ENCODE data around the gene MECR. TPM values are rescaled to one million over a fixed set of nuclear protein-coding genes. Genes with fewer than 3 reads are reported as not detected.

The MECR gene
- total RNA-seq, 4 donors from 2014 or later = 18.7 to 34.9 (median 20.1) TPM

DNA sequence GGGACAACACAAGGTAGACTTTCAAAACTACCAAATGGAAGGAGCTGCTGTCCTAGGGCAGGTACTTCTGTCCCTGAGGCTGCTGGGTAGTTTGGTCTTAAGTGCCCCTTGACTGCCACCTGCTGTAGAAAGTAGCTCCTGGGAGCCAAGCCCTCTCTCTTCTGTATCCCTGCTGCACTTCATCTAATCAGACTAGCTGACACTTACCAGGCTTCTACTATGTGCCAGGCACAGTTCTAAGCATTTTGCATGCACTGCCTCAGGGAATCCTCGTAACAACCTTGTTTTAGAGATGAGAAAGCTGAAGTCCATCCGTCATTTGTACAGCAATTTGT lies 33.2 kb downstream of the MECR start:
- TF ChIP-seq, protein P1, sequence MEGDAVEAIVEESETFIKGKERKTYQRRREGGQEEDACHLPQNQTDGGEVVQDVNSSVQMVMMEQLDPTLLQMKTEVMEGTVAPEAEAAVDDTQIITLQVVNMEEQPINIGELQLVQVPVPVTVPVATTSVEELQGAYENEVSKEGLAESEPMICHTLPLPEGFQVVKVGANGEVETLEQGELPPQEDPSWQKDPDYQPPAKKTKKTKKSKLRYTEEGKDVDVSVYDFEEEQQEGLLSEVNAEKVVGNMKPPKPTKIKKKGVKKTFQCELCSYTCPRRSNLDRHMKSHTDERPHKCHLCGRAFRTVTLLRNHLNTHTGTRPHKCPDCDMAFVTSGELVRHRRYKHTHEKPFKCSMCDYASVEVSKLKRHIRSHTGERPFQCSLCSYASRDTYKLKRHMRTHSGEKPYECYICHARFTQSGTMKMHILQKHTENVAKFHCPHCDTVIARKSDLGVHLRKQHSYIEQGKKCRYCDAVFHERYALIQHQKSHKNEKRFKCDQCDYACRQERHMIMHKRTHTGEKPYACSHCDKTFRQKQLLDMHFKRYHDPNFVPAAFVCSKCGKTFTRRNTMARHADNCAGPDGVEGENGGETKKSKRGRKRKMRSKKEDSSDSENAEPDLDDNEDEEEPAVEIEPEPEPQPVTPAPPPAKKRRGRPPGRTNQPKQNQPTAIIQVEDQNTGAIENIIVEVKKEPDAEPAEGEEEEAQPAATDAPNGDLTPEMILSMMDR (IDR thresholded peaks at IDR 0.05; ENCODE audit: low read depth) = no peak

DNA sequence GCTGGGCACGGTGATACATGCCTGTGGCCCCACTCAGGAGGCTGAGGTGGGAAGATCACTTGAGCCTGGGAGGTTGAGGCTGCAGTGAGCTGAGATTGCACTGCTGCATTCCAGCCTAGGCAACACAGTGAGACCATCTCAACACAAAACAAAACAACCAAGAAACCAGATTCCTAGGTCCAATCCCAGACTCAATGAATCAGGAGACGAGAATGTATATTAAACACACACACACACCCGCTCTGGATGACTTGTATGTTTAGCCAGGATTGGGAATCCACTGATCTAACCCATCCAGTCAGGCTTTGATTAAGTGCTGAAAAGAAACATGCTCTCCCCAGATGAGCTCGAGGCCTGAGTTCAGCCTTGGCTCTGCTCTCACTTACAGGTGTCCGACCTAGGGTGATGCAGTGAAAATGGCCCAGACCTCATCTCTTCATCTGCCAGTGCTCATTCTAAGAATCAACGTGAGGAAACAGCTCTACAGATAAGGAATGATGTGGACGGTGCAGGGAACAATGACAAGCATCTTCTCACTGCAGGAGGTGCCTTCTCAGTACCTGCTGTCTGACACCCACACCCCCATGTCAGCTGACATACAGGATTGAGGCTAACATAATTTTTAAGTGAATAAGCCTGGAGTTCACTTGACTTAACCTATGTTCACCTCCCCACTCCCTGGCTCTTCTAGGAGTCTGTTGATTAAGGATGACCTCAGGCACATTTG lies 33.7 kb downstream of the MECR start:
- TF ChIP-seq, protein P1 (IDR thresholded peaks at IDR 0.05; ENCODE audit: low read depth) = no peak

DNA sequence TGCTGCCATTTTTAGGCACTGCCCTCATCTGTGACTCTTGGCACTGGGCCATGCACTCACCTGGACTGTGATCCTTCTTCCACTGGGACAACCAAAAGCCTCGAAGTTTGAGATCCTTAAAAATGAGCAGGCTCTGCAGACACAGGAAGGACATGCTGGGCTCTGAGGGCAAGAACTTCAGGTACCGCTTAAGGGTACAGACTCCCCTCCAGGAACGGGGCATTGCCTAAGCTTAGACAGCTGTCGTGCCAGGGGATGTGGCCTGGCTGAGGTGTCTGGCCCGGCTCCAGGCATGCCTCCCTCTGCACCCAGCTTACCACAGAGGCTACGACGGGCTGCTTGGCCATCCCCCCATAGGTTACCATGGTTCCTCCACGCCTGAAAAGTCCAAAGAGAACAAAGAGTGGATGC lies 34.8 kb downstream of the MECR start:
- TF ChIP-seq, protein P1 (IDR thresholded peaks at IDR 0.05; ENCODE audit: low read depth) = no peak

DNA sequence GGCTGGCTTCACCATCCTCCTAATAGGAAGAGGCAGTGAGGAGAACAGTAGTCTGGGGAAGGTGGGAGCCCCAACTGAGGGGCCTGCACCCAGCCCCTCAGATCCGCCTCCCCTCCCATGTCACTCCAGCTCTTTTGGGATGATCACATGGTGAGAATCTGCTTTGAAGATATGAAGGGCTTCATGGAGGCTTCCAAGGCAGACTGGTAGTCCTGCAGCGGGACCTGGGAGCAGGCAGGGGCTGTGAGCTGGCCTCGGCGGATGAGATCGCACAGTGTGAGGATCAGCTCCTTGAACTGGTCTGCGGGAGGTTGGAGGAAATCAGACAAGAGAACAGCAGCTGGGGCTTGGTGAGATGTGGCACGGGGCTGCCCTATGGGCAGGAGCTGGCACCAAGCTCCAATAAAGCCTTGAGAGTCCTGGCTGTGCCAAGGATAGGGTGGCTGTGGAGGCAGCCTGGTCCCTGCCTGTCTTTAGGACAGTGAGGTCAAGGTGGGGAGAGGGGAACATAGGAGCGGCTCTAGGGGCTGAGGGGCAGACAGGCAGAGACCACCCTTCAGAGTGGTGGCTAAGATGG lies 36.8 kb downstream of the MECR start:
- TF ChIP-seq, protein P1 (IDR thresholded peaks at IDR 0.05; ENCODE audit: low read depth) = no peak

DNA sequence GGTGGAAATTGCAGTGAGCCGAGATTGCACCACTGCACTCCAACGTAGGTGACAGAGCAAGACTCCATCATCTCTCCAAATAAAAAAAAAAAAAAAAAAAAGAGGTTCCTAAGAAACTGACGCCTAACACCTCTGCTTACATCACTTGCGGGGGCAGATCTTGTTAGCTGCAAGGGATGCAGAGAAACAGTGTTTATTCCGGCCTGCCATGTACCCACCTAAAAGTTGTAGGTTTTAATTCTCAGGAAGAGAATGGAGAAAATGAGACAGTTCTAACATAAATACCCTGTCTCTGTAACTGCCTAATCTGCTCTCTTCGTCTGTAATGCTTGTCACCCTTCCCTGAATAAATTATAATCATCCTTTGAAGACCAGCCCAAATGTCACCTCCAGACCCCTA lies 40.0 kb downstream of the MECR start:
- TF ChIP-seq, protein P1 (IDR thresholded peaks at IDR 0.05; ENCODE audit: low read depth) = no peak

DNA sequence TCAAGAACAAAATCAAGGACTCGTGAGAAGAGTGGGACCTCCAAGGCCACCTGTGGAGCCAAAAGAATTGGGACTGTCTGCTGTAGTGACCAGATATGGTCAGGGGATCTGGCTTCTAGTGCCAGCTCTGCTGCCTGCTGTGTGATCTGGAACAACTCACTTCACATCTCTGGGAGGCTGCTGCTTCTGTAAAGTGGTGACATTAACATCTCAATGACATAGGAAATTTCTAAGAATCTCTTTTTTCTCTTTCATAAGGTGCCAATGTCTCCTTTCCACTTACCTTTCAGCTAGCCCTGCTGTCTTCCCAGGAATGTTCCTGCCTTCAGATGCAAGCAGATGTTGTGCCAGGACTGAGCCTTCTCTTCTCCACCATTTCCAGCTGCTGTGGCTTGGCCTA lies 44.0 kb downstream of the MECR start:
- TF ChIP-seq, protein P1 (IDR thresholded peaks at IDR 0.05; ENCODE audit: low read depth) = no peak

DNA sequence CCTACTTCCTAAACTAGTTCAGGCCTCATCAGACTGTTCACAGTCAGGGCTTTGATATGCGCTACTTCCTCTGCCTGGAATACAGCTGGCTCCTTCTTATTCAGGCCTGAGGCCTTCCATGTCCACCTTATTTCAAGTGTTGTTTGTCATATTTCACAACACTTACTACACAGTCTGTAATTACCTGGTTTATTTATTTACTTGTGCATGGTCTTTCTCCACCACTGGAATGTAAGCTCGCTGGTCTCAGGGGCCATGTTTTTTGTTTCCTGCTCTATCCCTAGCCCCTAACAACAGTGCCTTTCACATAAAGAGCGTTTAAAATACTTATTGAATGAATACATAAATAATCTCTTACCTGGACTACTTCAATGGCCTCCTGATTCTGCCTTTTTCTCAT lies 44.5 kb downstream of the MECR start:
- TF ChIP-seq, protein P1 (IDR thresholded peaks at IDR 0.05; ENCODE audit: low read depth) = no peak

Data from subcutaneous adipose tissue (tissue), 4 donors.